HEK293 (cell line): ENCODE results near the gene DLX2.

Experiments
- CTCF ChIA-PET: fragments of 350-600 bp; formaldehyde crosslinking; extraction: SDS; loops from one replicate; lab custom pipeline; 2021; ENCODE audit warnings: antibody characterized with exemption; lab: Yijun Ruan, JAX
- POLR2A ChIA-PET: fragments of 300-600 bp; formaldehyde crosslinking; extraction: SDS; loops from one replicate; lab custom pipeline; 2020; ENCODE audit warnings: antibody characterized with exemption, inconsistent platforms; lab: Yijun Ruan, JAX
- H3K27ac ChIP-seq: fragments of 200-500 bp; sonication (Bioruptor generic); 2 replicates; pipeline ENCODE4 v1.5.1; 2014; ENCODE audit warnings: low read depth, low read length, control low read depth, inconsistent platforms; ENCODE audit errors: extremely low read depth
- H3K36me3 ChIP-seq, 2 experiments: fragments of 200-500 bp in 1 of 2; sonication (Bioruptor generic) in 1 of 2; 1 replicate in 1 of 2; 2 replicates in 1 of 2; pipeline ENCODE4 v1.5.1; 2014 to 2017; ENCODE audit warnings: inconsistent platforms in 2 of 2, low read length in 2 of 2; ENCODE audit not compliant: control insufficient read depth in 2 of 2, insufficient read depth in 1 of 2
- H3K4me1 ChIP-seq: fragments of 200-500 bp; sonication (Bioruptor generic); 2 replicates; pipeline ENCODE4 v1.5.1; 2014; ENCODE audit warnings: mild to moderate bottlenecking, low read length, inconsistent platforms; ENCODE audit not compliant: control insufficient read depth, insufficient read depth
- H3K4me3 ChIP-seq: 2 replicates; pipeline ENCODE4 v1.5.1; 2011; ENCODE audit warnings: low read depth, mild to moderate bottlenecking, control low read depth, low read length, moderate library complexity
- H3K9me3 ChIP-seq: fragments of 200-500 bp; sonication (Bioruptor generic); 2 replicates; pipeline ENCODE4 v1.5.1; 2014; ENCODE audit warnings: low read depth, low read length, inconsistent platforms; ENCODE audit not compliant: control insufficient read depth, insufficient read depth
- EGR2 ChIP-seq: fragments of 450-650 bp; formaldehyde crosslinking; IDR thresholded peaks from 2 replicates; pipeline ENCODE4 v1.5.1; 2016; ENCODE audit warnings: low read depth, missing biosample characterization, missing genetic modification characterization
- GLIS1 ChIP-seq: fragments of 450-650 bp; formaldehyde crosslinking; IDR thresholded peaks from 2 replicates; pipeline ENCODE4 v1.5.1; 2016; ENCODE audit warnings: missing biosample characterization, missing genetic modification characterization
- HOXC10 ChIP-seq: sonication (generic); formaldehyde crosslinking; IDR thresholded peaks from 2 replicates; pipeline ENCODE4 v1.8.1; 2023; ENCODE audit warnings: mild to moderate bottlenecking, missing genetic modification reagents
- KLF16 ChIP-seq: fragments of 450-650 bp; formaldehyde crosslinking; IDR thresholded peaks from 2 replicates; pipeline ENCODE4 v1.5.1; 2017; ENCODE audit warnings: missing biosample characterization, missing genetic modification characterization
- KLF17 ChIP-seq: fragments of 450-650 bp; formaldehyde crosslinking; IDR thresholded peaks from 2 replicates; pipeline ENCODE4 v1.5.1; 2016; ENCODE audit warnings: missing biosample characterization, missing genetic modification characterization
- KLF8 ChIP-seq: fragments of 450-650 bp; formaldehyde crosslinking; IDR thresholded peaks from 2 replicates; pipeline ENCODE4 v1.5.1; 2016; ENCODE audit warnings: missing biosample characterization, missing genetic modification characterization
- PATZ1 ChIP-seq: fragments of 450-650 bp; formaldehyde crosslinking; IDR thresholded peaks from 2 replicates; pipeline ENCODE4 v1.5.1; 2016; ENCODE audit warnings: missing biosample characterization, missing genetic modification characterization
- REPIN1 ChIP-seq: fragments of 450-650 bp; formaldehyde crosslinking; IDR thresholded peaks from 2 replicates; pipeline ENCODE4 v1.5.1; 2017; ENCODE audit warnings: missing biosample characterization, missing genetic modification characterization, low read depth
- SP2 ChIP-seq: fragments of 450-650 bp; formaldehyde crosslinking; IDR thresholded peaks from 2 replicates; pipeline ENCODE4 v1.5.1; 2016; ENCODE audit warnings: missing biosample characterization, missing genetic modification characterization
- WT1 ChIP-seq: fragments of 450-650 bp; formaldehyde crosslinking; IDR thresholded peaks from 2 replicates; pipeline ENCODE4 v1.5.1; 2016; ENCODE audit warnings: missing biosample characterization, missing genetic modification characterization
- YY1 ChIP-seq: fragments of 450-650 bp; formaldehyde crosslinking; IDR thresholded peaks from 2 replicates; pipeline ENCODE4 v1.5.1; 2018; ENCODE audit warnings: missing biosample characterization, missing genetic modification characterization
- ZEB2 ChIP-seq: fragments of 450-650 bp; formaldehyde crosslinking; IDR thresholded peaks from 2 replicates; pipeline ENCODE4 v1.5.1; 2016; ENCODE audit warnings: missing biosample characterization, missing genetic modification characterization
- ZNF266 ChIP-seq: fragments of 450-650 bp; formaldehyde crosslinking; IDR thresholded peaks from 2 replicates; pipeline ENCODE4 v1.5.1; 2016; ENCODE audit warnings: missing biosample characterization, missing genetic modification characterization, low read depth
- ZNF324 ChIP-seq: fragments of 450-650 bp; formaldehyde crosslinking; IDR thresholded peaks from 2 replicates; pipeline ENCODE4 v1.5.1; 2016; ENCODE audit warnings: missing biosample characterization, missing genetic modification characterization
- ZNF366 ChIP-seq: fragments of 450-650 bp; formaldehyde crosslinking; conservative IDR thresholded peaks from 2 replicates; pipeline ENCODE4 v1.5.1; 2016; ENCODE audit warnings: missing biosample characterization, missing genetic modification characterization
- ZNF391 ChIP-seq: fragments of 450-650 bp; formaldehyde crosslinking; IDR thresholded peaks from 2 replicates; pipeline ENCODE4 v1.5.1; 2016; ENCODE audit warnings: low read depth, missing biosample characterization, missing genetic modification characterization, borderline replicate concordance
- ZNF449 ChIP-seq: fragments of 450-650 bp; formaldehyde crosslinking; IDR thresholded peaks from 2 replicates; pipeline ENCODE4 v1.5.1; 2017; ENCODE audit warnings: missing biosample characterization, mild to moderate bottlenecking, missing genetic modification characterization, moderate library complexity
- ZNF501 ChIP-seq: fragments of 450-650 bp; formaldehyde crosslinking; IDR thresholded peaks from 2 replicates; pipeline ENCODE4 v1.5.1; 2016; ENCODE audit warnings: missing biosample characterization, missing genetic modification characterization
- ZNF544 ChIP-seq: fragments of 450-650 bp; formaldehyde crosslinking; IDR thresholded peaks from 2 replicates; pipeline ENCODE4 v1.5.0; 2017; ENCODE audit warnings: missing biosample characterization, missing genetic modification characterization
- ZNF610 ChIP-seq: fragments of 450-650 bp; formaldehyde crosslinking; IDR thresholded peaks from 2 replicates; pipeline ENCODE4 v1.5.1; 2016; ENCODE audit warnings: missing biosample characterization, missing genetic modification characterization, borderline replicate concordance
- ZNF677 ChIP-seq: fragments of 450-650 bp; IDR thresholded peaks from 2 replicates; pipeline ENCODE4 v1.5.0; 2018; ENCODE audit warnings: missing biosample characterization, mild to moderate bottlenecking, missing genetic modification characterization, moderate library complexity
- ZNF747 ChIP-seq: fragments of 450-650 bp; formaldehyde crosslinking; IDR thresholded peaks from 2 replicates; pipeline ENCODE4 v1.5.1; 2016; ENCODE audit warnings: missing biosample characterization, missing genetic modification characterization
- ZNF792 ChIP-seq: fragments of 450-650 bp; formaldehyde crosslinking; IDR thresholded peaks from 2 replicates; pipeline ENCODE4 v1.5.1; 2016; ENCODE audit warnings: missing biosample characterization, missing genetic modification characterization
- ZSCAN23 ChIP-seq: fragments of 450-650 bp; formaldehyde crosslinking; IDR thresholded peaks from 2 replicates; pipeline ENCODE4 v1.5.1; 2016; ENCODE audit warnings: missing biosample characterization, missing genetic modification characterization
- ZSCAN5A ChIP-seq: fragments of 450-650 bp; formaldehyde crosslinking; IDR thresholded peaks from 2 replicates; pipeline ENCODE4 v1.5.1; 2016; ENCODE audit warnings: missing biosample characterization, missing genetic modification characterization
- ZXDB ChIP-seq: fragments of 450-650 bp; formaldehyde crosslinking; IDR thresholded peaks from 2 replicates; pipeline ENCODE4 v1.5.1; 2016; ENCODE audit warnings: missing biosample characterization, missing genetic modification characterization

Gene DLX2

GRCh38 chr2:172085460-172086159, 17.1 kb downstream of the DLX2 start, which contains the start of gene DLX1 (continued):
- TF ChIP-seq YY1 (peak; percentile 36; the same call in 1 of the 2 replicates), ZNF391 (tag by site-specific recombination) (no peak; the same call in 1 of the 2 replicates), EGR2 (tag by site-specific recombination) (peak; percentile 17; the same call in 1 of the 2 replicates), ZNF449 (peak; percentile 82; the same call in 1 of the 2 replicates), PATZ1 (tag by site-specific recombination) (peak; percentile 66)

GRCh38 chr2:172084645-172085459, 17.8 kb downstream of the DLX2 start:
- CTCF ChIA-PET = interaction anchor here (0.6 to 1.4 kb wide), 4 partner anchors 11 to 301 kb away, joined by 3 to 9 read pairs (median 4); partner anchors contain the start of gene DLX2
- POLR2A ChIA-PET = interaction anchor here (0.6 to 7.5 kb wide), 21 partner anchors 8 to 381 kb away, joined by 3 to 147 read pairs (median 5); partner anchors contain the start of genes DLX2, HAT1, METAP1D and SLC25A12
- Histone ChIP-seq H3K9me3 (no peaks in the 10 kb centered on the region), H3K4me3 (peak overlapping the region; percentile 58), H3K4me1 (no peaks in the 10 kb centered on the region; the same call in 1 of the 2 replicates), H3K27ac (peak overlapping the region; percentile 95), H3K36me3 (peaks cover 0 to 25% of the 10 kb centered on the region in 2 experiments; a peak in 1 of 3 replicates)
- no peak for TF ChIP-seq HOXC10 (CRISPR knock-in tag)
- no peak for TF ChIP-seq ZNF677 (tag by site-specific recombination)
- 0 out of 2 replicates have a peak, but pooled peaks have one; percentile 9 for TF ChIP-seq ZSCAN5A (tag by site-specific recombination)
- 0 out of 2 replicates have a peak, but pooled peaks have one; percentile 19 for TF ChIP-seq ZNF610 (tag by site-specific recombination)
- peak; percentile 68 for TF ChIP-seq SP2 (tag by site-specific recombination)
- 0 out of 2 replicates have a peak, but pooled peaks have one; percentile 42 for TF ChIP-seq ZNF324 (tag by site-specific recombination)
- peak; percentile 80; the same call in 1 of the 2 replicates for TF ChIP-seq PATZ1 (tag by site-specific recombination)
- no peak for TF ChIP-seq ZNF792 (tag by site-specific recombination)
- peak; percentile 90 for TF ChIP-seq ZNF501 (tag by site-specific recombination)
- peak; percentile 63 for TF ChIP-seq KLF16 (tag by site-specific recombination)
- TF ChIP-seq KLF8 (tag by site-specific recombination) = peak; percentile 79
- no peak; the same call in 1 of the 2 replicates for TF ChIP-seq GLIS1
- 0 out of 2 replicates have a peak, but pooled peaks have one; percentile 13 for TF ChIP-seq YY1
- TF ChIP-seq ZNF747 (tag by site-specific recombination) = no peak
- no peak for TF ChIP-seq REPIN1
- TF ChIP-seq ZXDB (tag by site-specific recombination) = peak; percentile 77
- TF ChIP-seq WT1 (tag by site-specific recombination) = peak; percentile 88
- peak; percentile 81 for TF ChIP-seq ZEB2
- TF ChIP-seq ZNF366 (tag by site-specific recombination) = peak; percentile 64
- no peak for TF ChIP-seq KLF17
- TF ChIP-seq ZNF266 (tag by site-specific recombination) = no peak
- no peak for TF ChIP-seq ZNF544 (tag by site-specific recombination)
- TF ChIP-seq ZSCAN23 = 0 out of 2 replicates have a peak, but pooled peaks have one; percentile 4
